Umbilical cord (tissue), 2 donors: ENCODE results near the gene TRIM17. TPM values are rescaled to one million over a fixed set of nuclear protein-coding genes. Genes with fewer than 3 reads are reported as not detected.

ENCODE experiments used
- DNase-seq: peaks from one replicate; pipeline ENCODE4 v3.0.0-alpha.2; 2015; ENCODE audit warnings: low spot score
- total RNA-seq: library from RNA; depleted of rRNA; stranded (reverse); fragments of >200 nt; gene quantifications from one replicate; pipeline ENCODE4 v1.2.3, GENCODE V29; 2014; ENCODE audit warnings: low replicate concordance; ENCODE audit not compliant: insufficient read depth

The TRIM17 gene
- total RNA-seq, 1 donor from 2014 or later, result not detected

- no peak for DNase-seq
Measured at GRCh38 chr1:228358039-228358763, 58.5 kb downstream of the TRIM17 start.

Other genes with a start within 250 kb of the TRIM17 start
- gene OBSCN, start 208.8 kb downstream of the TRIM17 start, total RNA-seq, result 23.1 TPM
- gene TRIM11, start 10.0 kb downstream of the TRIM17 start, total RNA-seq, result 21.7 TPM
- 32.7 TPM for gene RNF187, start 70.5 kb upstream of the TRIM17 start, total RNA-seq